RWPE1 (cell line): ENCODE results near the gene SLPI.

Experiments used
- CTCF ChIA-PET: fragments of 350-600 bp; sonication (Branson Sonifier 250); formaldehyde crosslinking; extraction: SDS; loops from one replicate; lab custom pipeline; 2021; lab: Yijun Ruan, JAX
- POLR2A ChIA-PET: fragments of 400-600 bp; formaldehyde crosslinking; extraction: SDS; loops from one replicate; lab custom pipeline; 2020; ENCODE audit warnings: antibody characterized with exemption; ENCODE audit not compliant: low non-redundant PET; lab: Yijun Ruan, JAX
- DNase-seq: peaks from one replicate; pipeline ENCODE4 v3.0.0; 2012; ENCODE audit warnings: low spot score
- H3K27ac ChIP-seq: fragments of 450-650 bp; 2 replicates; pipeline ENCODE4 v1.5.1; 2017
- CTCF ChIP-seq: fragments of 450-650 bp; conservative IDR thresholded peaks from 2 replicates; pipeline ENCODE4 v1.5.1; 2017; ENCODE audit warnings: low read depth, mild to moderate bottlenecking

Gene SLPI

DNA sequence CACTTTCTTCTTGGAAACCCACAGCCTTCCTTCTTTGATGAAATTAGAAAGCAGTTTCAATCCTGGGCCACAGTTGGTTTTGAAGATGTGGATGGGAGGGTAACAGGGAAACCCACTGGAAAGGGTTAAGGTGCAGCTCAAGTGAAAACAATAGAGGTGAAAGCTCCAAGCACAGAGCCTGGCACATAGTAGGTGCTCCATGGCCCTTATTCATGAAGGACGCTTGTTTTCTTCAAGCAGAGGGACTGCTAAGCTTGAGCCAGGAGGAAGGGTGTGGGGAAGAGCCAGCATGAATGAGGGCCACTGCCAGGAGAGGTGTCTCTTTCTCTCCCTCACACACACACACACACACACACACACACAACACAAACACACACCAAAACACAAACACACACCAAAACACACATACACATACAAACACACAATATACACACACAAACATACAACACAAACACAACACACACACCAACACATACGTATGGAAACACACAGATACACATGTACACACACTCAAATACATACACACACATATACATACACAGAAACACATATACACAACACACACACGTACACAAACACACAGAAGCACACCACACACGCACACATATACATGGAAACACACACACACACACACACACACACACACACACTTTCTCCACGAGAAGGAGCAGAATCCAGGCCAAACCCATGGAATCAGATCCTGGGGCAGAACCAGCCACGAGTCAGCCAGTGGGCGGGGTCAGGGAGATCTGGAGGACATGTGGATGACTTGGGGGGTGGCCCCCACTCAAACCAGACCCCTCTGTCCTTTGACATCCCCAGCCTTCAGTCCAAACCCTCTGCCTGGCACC lies 28.6 kb upstream of the SLPI start:
- no peak overlapping the region for H3K27ac ChIP-seq
- DNase-seq, result peak; percentile 38
- no peak for TF ChIP-seq CTCF
- CTCF ChIA-PET, result interaction anchor here (0.6 to 0.7 kb wide), 3 partner anchors 10 to 66 kb away, joined by 3 to 5 read pairs (median 4); no protein-coding TSS in a partner anchor
- POLR2A ChIA-PET, result no interaction called here

- no peak overlapping the region for H3K27ac ChIP-seq
- POLR2A ChIA-PET, result no interaction called here
- peak; percentile 77 for DNase-seq
- CTCF ChIA-PET, result interaction anchor here (0.6 to 1.3 kb wide), 3 partner anchors 11 to 894 kb away, joined by 4 to 5 read pairs (median 5); no protein-coding TSS in a partner anchor
- TF ChIP-seq CTCF, result no peak
Observed at GRCh38 chr20:45279992-45280391, 25.6 kb upstream of the SLPI start.

- CTCF ChIA-PET, result interaction anchor here (1.0 kb wide), 1 partner anchor 19 kb away, joined by 3 read pairs; no protein-coding TSS in a partner anchor
- no peak overlapping the region for H3K27ac ChIP-seq
- DNase-seq, result no peak
- no peak for TF ChIP-seq CTCF
- POLR2A ChIA-PET, result no interaction called here
Observed at GRCh38 chr20:45275338-45275737, 21.0 kb upstream of the SLPI start.

- no peak overlapping the region for H3K27ac ChIP-seq
- no peak for TF ChIP-seq CTCF
- POLR2A ChIA-PET, result no interaction called here
- DNase-seq, result no peak
- CTCF ChIA-PET, result no interaction called here
Observed at GRCh38 chr20:45269754-45270270, 15.4 kb upstream of the SLPI start.

DNA sequence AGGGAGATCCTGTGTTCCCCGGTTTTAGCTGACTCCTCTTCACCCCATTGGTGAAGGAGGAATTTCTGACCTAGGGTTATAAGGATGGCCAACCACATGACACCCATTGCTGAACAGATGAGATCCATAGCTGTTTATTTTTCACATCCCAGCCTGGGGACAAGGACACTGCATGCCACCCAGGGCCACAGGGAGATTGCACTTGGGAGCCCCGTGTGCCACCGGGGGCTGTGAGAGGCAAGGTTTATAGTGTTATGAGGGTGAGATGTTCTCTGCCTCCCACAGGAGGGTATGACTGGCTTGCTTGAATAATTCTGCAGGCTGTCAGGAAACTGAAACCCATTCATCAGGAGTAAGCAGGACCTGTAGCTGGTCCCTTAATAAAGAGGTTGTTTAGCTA lies 14.7 kb upstream of the SLPI start:
- ChIA-PET POLR2A (no interaction called here), CTCF (interaction anchor here (1.0 kb wide), 1 partner anchor 21 kb away, joined by 3 read pairs; no protein-coding TSS in a partner anchor)
- no peak overlapping the region for H3K27ac ChIP-seq
- DNase-seq, result no peak
- TF ChIP-seq CTCF, result no peak

GRCh38 chr20:45268531-45268930 lies 14.2 kb upstream of the SLPI start:
- DNase-seq, result no peak
- CTCF ChIA-PET, result interaction anchor here (0.6 to 1.0 kb wide), 2 partner anchors 22 to 25 kb away, joined by 3 read pairs; no protein-coding TSS in a partner anchor
- POLR2A ChIA-PET, result interaction anchor here (0.5 kb wide), 1 partner anchor 198 kb away, joined by 5 read pairs; no protein-coding TSS in a partner anchor
- no peak overlapping the region for H3K27ac ChIP-seq
- no peak for TF ChIP-seq CTCF
